HG02885 (cell line): Measurements from ENCODE around the gene RBM17.
A peak's percentile ranks its signal among the peaks of the same experiment; 100 is the strongest.
"Not testable (repeated sequence)": the region's sequence is repeated elsewhere in the genome, so short reads cannot be mapped to it uniquely, and the experiment has no call there.

Experiments
- ATAC-seq: cut with Tn5 transposase; IDR thresholded peaks from one replicate; pipeline ENCODE4 v1.9.1; 2021; ENCODE audit warnings: mild to moderate bottlenecking; ENCODE audit not compliant: unreplicated experiment, poor library complexity

Gene RBM17

DNA sequence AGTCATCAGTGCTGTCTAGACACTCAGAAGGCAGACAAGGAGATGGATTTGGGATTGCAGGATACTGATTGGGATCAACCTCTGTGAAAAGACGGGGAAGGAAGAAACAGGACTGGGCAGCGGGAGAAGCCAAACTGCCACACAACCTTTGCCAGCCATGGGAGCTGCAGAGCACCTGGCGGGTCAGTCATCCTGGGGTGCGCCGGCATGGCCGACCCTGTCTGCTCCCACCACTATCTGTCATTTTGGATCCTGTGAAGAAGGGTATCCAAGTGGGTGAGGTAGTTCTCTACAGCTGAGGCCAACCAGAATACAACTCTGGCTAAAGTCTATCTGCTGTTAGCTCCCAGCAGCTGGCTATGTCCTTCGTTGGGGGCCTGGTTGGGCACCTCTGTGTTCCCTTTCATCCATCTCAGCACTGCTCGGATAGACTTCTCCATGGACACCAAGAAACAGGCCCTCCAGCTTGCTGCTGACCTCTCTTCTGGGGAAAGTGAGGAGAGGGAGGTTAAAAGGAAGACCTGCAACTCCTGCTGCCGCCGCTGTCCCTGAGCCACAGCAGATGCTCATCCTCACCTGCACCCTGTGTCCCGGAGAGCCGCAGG, 11.7 kb upstream of the RBM17 start:
- no peak for ATAC-seq

DNA sequence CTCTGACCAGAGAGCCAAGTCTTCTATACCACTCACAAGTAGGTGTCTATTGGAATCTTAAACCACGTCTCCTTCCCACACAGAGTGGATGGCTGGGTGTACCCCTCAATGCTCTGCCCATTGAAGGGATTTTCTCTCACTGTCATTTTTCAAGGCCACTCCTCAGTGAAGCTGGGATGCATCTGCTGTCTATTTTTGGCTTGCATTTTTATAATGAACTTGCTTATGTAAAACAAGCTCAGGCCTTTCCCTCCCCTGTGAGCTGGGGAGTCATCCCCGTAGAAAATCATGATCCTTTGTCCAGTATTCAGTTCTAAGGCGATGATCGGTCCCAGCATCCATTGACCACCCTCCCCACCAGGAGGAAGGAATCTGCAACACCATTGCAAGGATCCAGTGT, 9.8 kb upstream of the RBM17 start:
- no peak for ATAC-seq

DNA sequence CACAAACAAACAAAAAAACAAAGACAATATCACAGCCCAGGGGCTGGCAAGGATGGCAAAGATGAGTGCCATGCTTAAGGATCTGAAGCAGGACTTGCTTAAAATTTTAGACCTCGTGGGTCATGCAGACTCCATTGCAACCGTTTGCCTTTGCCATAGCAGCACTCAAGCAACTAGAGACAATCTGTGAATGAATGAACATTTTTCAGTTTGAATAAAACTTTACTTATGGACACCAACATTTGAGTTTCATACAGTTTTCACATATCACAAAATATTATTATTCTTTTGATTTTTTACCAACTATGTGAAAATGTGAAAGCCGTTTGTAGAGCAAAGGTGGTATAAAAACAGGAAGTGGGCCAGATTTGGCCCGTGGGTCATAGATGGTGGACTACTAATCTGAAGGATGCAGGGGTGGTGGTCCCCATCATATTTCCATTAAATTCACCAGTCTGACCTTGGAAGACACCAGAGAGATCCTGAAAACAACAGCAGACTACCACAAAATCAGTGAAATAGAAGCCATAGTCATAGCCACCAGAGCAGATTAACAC, 8.3 kb upstream of the RBM17 start:
- ATAC-seq = no peak

DNA sequence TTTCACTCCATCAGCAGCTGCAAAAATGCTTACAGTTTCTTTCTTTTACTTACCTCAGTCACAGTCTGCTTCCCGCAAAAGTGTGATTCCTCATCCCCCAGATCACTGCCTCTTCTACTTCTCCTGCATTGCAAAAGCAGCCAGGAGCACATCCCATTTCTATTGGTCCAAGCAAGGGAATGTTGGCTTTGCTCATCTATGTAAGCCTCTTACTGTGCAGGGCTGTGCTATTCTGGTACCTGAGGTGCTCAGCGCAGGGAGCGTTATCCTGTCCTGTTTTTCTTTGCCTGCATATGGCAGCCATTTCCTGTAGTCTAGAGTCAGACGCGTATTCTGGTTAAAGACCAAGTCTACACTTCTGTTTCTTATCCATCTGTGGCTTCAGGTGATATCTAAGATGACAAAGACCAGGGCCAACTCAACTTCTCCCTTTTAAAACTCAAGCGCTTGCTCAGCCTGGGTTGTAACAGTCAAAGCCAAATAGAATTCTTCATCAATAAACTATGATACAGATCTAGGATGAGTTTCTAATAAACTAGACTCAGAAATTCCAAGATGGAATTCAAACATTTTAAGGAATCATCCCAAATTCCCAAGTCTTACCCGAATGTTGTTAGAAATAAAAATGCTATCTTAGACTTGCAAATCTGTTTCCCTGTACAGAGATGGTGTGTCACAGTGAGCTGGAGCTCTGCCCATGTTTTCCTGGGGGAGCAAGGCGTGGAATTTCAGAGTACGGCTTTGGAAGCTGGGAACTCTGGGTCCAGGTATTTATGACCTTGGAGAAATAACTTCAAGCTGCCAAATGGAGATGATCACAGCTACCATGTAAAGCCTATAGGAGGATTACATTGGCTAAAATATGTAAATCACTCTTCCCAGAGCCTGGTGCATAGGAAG, 6.1 kb upstream of the RBM17 start:
- ATAC-seq = no peak

DNA sequence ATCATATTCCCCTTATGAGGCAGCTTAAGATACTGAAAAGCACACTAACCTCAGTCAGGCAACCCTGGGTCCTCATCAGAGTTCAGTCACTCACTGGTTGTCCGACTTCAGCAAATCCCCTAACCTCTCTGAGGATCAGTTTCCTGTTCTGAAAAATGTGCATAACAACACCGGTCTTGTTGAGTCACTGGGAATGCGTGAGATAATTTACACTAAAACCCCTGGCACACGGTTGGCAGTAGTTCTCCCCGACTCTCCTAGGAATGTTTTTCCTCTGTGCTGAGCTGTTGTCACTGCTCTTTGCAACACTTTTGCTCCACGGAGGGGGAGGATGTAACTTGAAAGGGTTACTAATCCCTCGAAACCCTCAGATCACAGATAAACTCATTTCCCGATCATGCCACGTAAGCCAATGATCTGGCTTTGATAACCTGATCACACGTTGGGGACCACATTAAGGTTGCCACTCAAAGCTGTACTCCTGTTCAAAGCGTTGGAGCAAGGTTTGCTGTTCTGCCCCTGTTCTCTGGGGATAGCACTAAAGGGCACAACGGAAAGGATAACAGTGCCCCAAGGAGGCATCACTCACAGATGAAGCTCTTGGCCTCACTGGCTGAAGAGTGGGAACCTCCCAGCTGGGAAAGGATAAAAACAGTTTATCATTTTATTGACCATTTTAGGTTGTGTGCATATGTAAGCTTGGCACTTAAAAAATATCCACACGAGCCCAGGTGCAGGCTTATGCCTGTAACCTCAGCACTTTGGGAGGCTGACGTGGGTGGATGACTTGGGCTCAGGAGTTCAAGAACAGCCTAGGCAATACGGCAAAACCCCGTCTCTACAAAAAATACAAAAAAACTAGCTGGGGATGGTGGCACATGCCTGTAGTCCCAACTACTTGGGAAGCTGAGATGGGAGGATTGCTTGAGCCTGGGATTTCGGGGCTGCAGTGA, 5.0 kb upstream of the RBM17 start:
- no peak for ATAC-seq

DNA sequence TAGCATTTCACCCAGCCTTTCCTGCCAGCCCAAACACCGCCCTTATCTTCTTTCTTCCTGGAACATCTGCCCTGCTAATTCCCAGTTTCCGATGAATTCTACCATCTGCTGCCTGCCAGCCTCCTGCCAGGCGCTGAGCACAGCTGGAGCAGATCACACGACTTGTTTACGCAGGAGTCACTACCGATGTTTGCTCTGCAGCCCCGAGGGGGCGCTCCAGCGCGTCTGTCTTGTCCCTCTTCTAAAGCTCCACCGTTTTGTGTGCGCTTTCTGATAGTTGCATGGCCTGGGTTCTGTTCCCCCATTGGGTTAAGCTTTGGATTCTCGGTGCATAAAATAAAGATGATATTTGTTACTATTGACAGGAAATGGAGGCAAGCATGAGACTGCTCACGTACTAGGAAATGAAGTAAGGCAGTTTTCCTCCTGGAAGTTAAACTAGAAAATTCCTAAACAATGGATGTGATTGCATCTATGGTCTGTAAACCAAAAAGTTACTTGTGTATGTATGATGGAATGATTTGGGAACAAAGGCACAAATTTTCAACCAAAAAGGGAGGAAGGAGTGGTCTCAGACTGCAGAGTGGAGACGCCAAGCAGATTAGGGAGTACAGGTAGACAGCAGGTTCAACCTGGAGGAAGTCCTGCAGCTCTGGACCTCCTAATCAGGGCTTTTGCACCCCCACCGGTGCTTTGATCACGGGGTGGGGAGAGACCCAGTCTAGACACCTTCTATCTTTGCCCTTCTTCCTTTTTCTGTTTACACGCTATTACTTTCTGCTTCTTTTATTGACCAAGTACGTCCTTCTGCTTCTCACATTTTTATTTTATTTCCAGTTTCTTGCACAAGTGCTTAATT, 2.2 kb upstream of the RBM17 start:
- ATAC-seq = peak; percentile 47

DNA sequence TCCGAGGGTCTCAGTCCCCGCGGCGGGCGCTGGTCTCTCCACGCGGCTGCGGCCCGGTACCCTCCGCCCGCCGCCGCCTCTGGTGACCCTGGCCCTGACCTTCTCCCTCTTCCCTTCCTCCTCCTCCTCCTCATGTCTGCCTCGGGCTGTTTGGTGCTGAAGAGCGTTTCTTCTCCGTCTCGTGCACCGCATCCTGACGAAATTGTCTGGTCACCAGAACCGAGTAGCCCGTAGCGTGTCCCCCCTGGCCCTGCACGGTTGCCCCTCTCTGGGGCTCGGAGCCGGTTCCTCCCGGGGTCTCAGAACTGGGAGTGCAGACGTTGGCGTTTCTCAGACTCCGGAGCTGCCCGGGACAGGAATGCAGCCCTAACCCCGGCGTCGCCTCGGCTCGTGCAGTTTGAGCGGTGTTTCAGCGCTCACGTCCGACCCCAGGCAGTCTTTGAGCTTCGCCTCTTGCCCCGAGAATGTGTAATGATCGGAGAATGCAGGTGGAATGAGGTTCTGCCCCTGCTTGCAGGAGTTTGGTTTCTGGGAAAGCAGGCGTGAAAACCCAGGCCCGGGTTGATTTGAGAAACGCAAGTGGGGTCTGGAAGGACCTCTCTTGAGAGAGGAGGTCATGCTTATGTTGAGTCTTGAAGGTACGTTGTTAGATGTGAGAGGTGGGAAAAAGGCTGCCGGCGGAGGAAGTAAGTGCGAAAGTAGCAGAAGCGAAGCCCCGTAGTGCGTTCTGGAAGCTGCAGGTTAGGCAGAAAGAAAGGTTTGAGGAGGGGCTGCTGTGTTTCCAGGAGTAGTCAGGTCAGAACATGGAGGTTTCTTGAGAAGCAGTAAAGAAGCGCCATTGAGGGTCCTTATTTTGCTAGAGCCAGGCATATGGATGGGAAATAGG, 743 bp downstream of the RBM17 start:
- ATAC-seq = peak; percentile 24

DNA sequence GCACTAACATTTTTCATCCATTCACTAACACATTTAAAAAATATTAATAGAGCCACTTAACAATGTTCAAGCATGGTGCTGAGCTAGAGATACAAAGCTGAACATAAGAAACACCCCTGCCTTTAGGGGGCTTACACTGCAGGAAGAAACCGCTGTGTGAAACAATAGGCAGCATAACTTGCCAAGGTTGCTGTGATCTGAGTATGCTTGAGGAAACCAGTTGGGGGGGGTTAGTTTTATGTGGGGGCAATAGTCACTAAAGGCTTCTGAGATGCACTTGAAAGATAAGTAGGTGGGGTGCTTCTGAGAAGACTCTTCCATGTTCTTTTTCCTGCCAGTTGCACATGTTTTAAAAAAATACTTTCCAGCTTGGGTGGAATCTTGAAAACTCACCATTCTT, 2.8 kb downstream of the RBM17 start:
- no peak for ATAC-seq

DNA sequence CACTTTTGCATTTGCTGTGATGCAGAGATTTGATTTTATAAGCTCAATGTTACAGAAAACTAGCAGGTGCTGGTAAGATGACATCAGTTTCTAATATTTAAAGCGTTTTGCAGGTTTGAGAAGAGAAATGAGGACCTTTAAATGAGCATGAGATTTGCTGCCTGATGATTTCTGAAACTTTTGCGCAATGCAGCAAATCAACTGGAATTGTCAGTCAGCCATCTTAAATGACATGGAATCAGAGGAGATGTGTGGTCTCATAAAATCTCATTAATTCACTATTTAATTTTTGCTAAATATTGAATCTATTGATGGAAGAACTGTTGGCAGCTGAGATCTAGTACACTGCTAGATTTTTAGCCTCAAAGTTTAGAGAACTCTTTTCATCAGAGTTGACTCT, 3.9 kb downstream of the RBM17 start:
- ATAC-seq = no peak

DNA sequence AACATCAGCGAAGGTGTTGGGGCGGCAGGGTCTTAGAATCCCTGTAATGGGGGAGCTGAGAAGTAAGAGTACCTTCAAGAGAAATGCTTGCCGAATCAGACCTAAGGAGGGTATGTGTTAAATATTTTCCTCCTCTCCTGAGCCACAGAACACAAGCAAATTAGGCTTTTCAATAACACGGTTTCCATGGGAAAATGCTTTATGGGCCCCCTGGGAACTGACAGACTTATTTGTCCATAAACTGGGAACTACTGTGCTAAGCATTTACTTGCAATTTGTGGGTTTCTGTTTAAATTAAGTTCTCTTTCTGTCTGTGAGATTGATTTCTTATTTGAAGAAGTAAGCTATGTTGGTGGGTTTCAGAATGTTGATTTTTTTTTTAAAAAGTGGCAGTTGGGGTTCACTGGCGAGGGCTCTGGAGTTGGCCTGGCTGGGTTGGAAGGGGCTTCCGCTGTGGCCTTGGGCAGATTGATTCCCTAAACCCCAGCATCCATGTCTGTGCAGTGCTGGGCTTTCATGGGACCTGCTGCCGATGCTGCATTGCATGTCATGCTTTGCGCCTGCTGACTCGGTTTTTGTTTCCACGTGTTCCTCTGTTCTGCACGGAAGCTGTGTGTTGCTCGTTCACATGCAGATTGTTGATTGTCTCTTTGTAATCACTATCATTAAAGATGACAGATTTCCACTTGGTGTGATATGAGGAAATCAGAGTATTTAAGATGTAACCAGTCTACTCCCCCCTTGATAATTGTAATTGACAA, 7.2 kb downstream of the RBM17 start:
- no peak for ATAC-seq

DNA sequence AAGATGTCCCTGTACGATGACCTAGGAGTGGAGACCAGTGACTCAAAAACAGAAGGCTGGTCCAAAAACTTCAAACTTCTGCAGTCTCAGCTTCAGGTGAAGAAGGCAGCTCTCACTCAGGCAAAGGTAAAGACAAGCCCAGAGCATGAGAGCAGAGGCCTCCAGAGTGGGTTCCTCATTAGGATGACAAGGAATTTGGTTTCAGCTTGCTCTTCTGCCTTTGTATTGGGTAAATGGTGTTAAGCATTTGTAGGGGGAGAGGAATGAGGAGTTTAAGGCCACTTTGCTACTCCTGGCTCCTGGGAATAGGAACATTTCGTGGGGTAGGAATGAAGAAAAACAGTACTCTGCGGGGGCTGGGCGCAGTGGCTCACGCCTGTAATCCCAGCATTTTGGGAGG, 8.2 kb downstream of the RBM17 start:
- no peak for ATAC-seq

DNA sequence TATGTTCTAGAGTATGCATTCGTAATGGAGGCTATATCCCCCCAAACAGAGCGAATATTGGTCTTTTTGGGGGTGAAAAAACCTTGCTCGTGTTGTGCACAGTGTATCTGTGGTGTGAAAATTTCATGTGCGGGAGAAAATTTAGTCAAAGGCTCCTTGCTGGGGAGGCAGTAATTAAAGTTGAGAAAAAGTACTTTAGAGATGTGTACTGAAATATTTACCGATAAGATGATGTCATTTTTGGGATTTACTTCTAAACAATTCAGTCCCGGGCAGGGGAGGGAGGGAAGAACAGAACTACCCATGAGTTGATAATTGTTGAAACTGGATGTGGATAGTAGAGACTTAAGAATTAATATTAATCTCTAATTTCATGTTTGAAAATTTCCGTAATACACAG, 9.3 kb downstream of the RBM17 start:
- no peak for ATAC-seq

DNA sequence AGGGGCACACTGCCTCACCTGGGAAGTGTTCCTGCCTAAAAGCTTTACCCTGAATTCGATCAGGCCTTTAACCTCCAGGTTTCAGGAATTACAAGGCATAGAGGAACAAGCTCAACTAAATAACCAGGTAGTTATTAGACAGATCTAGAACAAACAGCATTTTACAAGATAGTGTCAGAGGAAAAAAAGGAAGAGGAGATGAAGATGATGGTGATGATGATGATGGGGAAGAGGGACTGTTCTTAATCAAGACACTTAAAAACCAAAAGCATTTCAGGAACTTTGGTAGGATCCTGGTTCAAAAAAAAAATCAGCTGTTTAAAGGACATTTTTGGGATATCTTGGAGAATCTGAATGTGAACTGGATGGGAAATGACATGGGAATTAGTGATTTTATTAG, 11.5 kb downstream of the RBM17 start:
- no peak for ATAC-seq

DNA sequence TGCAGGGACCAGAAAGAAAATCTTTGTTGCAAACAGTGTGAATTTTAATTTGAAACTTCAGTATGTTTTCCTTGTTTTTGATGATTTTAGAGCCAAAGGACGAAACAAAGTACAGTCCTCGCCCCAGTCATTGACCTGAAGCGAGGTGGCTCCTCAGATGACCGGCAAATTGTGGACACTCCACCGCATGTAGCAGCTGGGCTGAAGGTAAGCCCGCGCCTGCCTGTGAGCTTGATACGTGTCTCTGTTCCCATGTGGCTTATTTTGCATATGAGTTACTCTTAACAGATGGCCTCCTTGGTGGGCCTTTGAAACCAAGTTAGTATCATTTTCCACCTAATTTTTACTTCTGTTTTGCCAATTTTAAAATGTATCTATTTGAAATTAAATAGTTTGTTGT, 12.3 kb downstream of the RBM17 start:
- ATAC-seq = peak; percentile 95

DNA sequence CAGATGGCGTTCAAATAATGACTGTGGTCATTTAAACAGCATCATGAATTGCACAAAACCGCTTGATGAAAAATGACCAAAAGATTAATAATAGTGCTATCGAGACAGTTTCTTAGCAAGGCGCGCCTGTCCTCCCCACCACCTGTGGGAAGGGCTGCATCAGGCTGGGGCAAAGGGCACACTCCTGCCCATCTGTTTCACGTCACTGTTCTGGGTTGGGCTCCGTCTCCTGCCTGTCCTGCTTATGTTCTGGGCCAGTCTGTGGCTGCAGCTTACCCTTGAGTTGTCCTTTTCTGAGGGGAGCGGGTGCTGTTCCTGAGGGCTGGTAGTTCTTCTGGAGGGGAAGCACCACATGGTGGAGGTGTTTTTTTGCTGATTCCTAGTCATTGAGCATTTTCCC, 13.3 kb downstream of the RBM17 start:
- no peak for ATAC-seq

DNA sequence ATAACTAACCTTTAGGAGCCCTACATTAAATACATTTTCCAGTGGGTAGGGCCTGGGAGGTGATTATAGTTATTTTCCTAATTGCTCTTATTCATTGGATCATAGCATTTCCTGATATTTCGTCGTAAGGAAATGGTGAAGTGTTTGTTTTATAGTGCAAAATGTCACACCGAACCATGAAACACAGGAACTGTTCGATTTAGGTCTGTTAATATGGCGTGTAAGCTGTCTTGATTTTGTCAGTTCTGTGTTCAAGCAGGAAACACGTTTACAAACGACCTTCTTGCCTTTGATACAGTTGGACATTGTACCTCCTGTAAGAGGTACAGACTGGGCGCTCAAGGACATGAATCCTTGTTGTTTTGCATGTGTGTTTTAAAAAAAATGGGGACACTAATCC, 14.8 kb downstream of the RBM17 start:
- ATAC-seq = no peak

DNA sequence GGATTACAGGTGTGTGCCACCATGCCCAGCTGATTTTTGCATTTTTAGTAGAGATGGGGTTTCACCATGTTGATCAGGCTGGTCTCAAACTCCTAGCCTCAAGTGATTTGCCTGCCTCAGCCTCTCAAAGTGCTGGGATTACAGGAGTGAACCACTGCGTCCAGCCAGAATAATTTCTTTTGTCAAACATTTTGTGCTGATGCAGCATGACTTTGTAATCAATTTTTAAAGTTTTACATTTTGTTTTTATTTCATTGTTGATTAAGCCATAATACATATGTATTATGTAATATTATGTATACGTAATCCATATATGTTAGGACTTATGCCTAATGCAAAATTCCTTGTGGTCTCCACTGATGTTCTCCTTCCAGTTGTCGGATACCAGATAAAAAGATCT, 18.8 kb downstream of the RBM17 start:
- not testable (repeated sequence) for ATAC-seq

DNA sequence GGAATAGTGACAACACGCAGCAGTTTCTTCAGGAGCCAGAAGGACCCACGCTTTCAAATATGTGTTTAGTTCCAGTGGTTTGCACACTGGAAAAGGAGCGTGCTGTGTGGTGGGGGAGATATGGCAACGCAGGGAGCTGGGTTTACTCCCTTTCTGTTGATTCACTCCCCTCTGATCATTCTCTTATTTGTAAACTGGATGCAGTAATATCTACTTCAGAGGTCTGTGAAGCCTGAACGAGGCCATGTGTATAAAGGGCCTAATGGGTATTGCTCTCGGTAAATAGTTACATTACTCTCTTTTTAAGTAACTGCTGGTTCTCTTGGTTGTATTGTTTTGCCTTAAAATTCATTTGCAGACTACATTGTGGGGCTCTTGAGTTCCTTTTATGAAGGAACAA, 19.2 kb downstream of the RBM17 start:
- ATAC-seq = no peak
